Testis (tissue), 2 donors: Measurements from ENCODE around the gene ZNF627.

Experiments
- CTCF ChIP-seq, 3 experiments: fragments of 450-650 bp in 2 of 3; fragments of 200-600 bp in 1 of 3; sonication (generic) in 1 of 3; IDR thresholded peaks; one replicate each; pipeline ENCODE4 v1.5.1; 2016 to 2019; ENCODE audit warnings: antibody characterized with exemption in 3 of 3, mild to moderate bottlenecking in 2 of 3, moderate library complexity in 1 of 3
- POLR2A ChIP-seq: fragments of 450-650 bp; IDR thresholded peaks from one replicate; pipeline ENCODE4 v1.6.1; 2017; ENCODE audit warnings: antibody characterized with exemption, mild to moderate bottlenecking, moderate library complexity

- no peak for TF ChIP-seq POLR2A
- TF ChIP-seq CTCF (IDR thresholded peaks at IDR 0.05), result no peak
Observed at GRCh38 chr19:11580116-11580515, 17.2 kb upstream of the ZNF627 start.
